Measurements from ENCODE around the gene SSC4D. TPM values are rescaled to one million over a fixed set of nuclear protein-coding genes. Genes with fewer than 3 reads are reported as not detected.

The SSC4D gene
- total and polyA plus RNA-seq, 9 of the 15 experiments (the other 6 are each of a cell fraction or from before 2014, with no cell fraction given): 0.06 to 1.1 (median 0.85) TPM; not detected in 1

DNA sequence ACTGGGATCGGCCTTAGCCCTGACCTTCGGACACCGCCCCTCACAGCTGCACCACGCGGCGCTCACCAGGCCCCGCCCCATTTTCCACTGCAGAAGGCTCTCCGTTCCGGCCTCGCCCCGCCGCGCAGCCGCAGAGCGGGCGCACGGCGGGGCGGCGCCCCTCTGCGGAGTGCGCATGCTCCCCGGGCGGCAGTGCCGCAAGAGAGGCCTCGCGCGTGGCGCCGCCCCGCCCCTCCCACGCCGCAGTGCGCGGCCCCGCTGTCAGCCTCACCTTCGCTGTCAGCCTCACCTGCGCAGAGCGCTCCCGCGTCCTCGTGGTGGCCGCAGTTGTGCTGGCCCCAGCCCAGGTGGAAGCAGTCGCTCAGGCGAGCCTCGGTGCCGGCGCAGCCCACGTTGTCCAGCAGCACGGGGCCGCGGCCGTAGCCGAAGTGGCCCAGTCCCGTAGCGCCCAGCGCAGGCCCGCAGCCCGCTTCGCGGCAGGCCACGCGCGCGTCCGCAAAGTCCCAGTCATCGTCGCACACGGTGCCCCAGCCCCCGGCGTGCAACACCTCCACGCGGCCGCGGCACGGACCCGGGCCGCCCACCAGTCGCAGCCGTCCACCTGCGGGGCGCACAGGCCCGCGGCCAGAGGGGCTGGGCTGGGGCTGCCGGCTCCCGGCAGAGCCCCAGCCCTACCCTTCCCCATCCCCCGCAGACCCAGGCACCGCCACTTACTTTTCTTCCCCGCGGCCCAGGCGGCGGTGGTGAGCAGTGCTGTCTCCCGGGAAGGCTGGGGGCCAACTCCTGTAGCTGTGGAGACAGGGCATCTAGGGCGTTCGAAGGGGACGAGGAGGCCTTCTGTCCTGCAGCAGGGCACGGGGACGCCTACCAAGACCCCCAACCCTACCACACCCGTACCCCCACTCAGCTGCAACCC, 16.1 kb downstream of the SSC4D start (continued):
- TF ChIP-seq TBP (optimal IDR thresholded peaks at IDR 0.05; ENCODE audit: low read depth, low read length) (peak; percentile 59), HNRNPLL (IDR thresholded peaks at IDR 0.05; ENCODE audit: low read depth, low read length, poor library complexity, severe bottlenecking) (peak; percentile 25), SMARCE1 (IDR thresholded peaks at IDR 0.05) (no peak), RNF2 (IDR thresholded peaks at IDR 0.05) (peak; percentile 71), MIER1 (IDR thresholded peaks at IDR 0.05; ENCODE audit: low read depth) (no peak), ZNF347 (CRISPR knock-in tag; IDR thresholded peaks at IDR 0.05; ENCODE audit: low read depth) (no peak), HMG20A (CRISPR knock-in tag; conservative IDR thresholded peaks at IDR 0.05) (no peak), KAT8 (IDR thresholded peaks at IDR 0.05; ENCODE audit: low read depth) (no peak), ZFP1 (CRISPR knock-in tag; IDR thresholded peaks at IDR 0.05) (no peak), ZNF146 (CRISPR knock-in tag; IDR thresholded peaks at IDR 0.05; ENCODE audit: unreplicated experiment) (no peak), EP300 (IDR thresholded peaks at IDR 0.05; ENCODE audit: low read length) (no peak), ZNF263 (CRISPR knock-in tag; IDR thresholded peaks at IDR 0.05; ENCODE audit: borderline replicate concordance) (peak; percentile 59; the same call in 1 of the 2 replicates), PRPF4 (IDR thresholded peaks at IDR 0.05; ENCODE audit: insufficient read depth, low read depth, low read length, poor library complexity, severe bottlenecking) (no peak), YBX1 (IDR thresholded peaks at IDR 0.05) (no peak), GTF2F1 (IDR thresholded peaks at IDR 0.05; ENCODE audit: low read depth, low read length) (peak; percentile 70; the same call in 1 of the 2 replicates), COPS2 (conservative IDR thresholded peaks at IDR 0.05) (no peak), RFX1 (IDR thresholded peaks at IDR 0.05) (no peak), MYNN (IDR thresholded peaks at IDR 0.05) (no peak), MYNN (CRISPR knock-in tag; IDR thresholded peaks at IDR 0.05) (no peak), NBN (IDR thresholded peaks at IDR 0.05; ENCODE audit: low read depth) (no peak), HMBOX1 (IDR thresholded peaks at IDR 0.05) (no peak)
- TF ChIP-seq, protein P1, sequence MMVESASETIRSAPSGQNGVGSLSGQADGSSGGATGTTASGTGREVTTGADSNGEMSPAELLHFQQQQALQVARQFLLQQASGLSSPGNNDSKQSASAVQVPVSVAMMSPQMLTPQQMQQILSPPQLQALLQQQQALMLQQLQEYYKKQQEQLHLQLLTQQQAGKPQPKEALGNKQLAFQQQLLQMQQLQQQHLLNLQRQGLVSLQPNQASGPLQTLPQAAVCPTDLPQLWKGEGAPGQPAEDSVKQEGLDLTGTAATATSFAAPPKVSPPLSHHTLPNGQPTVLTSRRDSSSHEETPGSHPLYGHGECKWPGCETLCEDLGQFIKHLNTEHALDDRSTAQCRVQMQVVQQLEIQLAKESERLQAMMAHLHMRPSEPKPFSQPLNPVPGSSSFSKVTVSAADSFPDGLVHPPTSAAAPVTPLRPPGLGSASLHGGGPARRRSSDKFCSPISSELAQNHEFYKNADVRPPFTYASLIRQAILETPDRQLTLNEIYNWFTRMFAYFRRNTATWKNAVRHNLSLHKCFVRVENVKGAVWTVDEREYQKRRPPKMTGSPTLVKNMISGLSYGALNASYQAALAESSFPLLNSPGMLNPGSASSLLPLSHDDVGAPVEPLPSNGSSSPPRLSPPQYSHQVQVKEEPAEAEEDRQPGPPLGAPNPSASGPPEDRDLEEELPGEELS (CRISPR knock-in tag; IDR thresholded peaks at IDR 0.05; ENCODE audit: borderline replicate concordance): peak; percentile 87; the same call in 1 of the 2 replicates
- TF ChIP-seq, protein P2, sequence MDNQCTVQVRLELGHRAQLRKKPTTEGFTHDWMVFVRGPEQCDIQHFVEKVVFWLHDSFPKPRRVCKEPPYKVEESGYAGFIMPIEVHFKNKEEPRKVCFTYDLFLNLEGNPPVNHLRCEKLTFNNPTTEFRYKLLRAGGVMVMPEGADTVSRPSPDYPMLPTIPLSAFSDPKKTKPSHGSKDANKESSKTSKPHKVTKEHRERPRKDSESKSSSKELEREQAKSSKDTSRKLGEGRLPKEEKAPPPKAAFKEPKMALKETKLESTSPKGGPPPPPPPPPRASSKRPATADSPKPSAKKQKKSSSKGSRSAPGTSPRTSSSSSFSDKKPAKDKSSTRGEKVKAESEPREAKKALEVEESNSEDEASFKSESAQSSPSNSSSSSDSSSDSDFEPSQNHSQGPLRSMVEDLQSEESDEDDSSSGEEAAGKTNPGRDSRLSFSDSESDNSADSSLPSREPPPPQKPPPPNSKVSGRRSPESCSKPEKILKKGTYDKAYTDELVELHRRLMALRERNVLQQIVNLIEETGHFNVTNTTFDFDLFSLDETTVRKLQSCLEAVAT (IDR thresholded peaks at IDR 0.05): no peak
- TF ChIP-seq, protein P3, sequence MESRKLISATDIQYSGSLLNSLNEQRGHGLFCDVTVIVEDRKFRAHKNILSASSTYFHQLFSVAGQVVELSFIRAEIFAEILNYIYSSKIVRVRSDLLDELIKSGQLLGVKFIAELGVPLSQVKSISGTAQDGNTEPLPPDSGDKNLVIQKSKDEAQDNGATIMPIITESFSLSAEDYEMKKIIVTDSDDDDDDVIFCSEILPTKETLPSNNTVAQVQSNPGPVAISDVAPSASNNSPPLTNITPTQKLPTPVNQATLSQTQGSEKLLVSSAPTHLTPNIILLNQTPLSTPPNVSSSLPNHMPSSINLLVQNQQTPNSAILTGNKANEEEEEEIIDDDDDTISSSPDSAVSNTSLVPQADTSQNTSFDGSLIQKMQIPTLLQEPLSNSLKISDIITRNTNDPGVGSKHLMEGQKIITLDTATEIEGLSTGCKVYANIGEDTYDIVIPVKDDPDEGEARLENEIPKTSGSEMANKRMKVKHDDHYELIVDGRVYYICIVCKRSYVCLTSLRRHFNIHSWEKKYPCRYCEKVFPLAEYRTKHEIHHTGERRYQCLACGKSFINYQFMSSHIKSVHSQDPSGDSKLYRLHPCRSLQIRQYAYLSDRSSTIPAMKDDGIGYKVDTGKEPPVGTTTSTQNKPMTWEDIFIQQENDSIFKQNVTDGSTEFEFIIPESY (CRISPR knock-in tag; IDR thresholded peaks at IDR 0.05): peak; percentile 60; the same call in 1 of the 2 replicates

Measured in K562 (cell line).